Keratinocyte (primary cell): ENCODE data around the gene RBM24.

Source experiments
- CTCF ChIP-seq, 3 experiments: IDR thresholded peaks in 1 of 3; conservative IDR thresholded peaks in 1 of 3; optimal IDR thresholded peaks in 1 of 3; 2 replicates in 2 of 3; 3 replicates in 1 of 3; pipeline versions ENCODE3 to v1.5.1; 2011; ENCODE audit warnings: low read length in 3 of 3, mild to moderate bottlenecking in 3 of 3, moderate library complexity in 2 of 3, control low read depth in 1 of 3, inconsistent platforms in 1 of 3; ENCODE audit not compliant: insufficient read depth in 2 of 3; ENCODE audit errors: extremely low read depth in 1 of 3
- EZH2 ChIP-seq: IDR thresholded peaks from one replicate; pipeline ENCODE4 v1.6.1; 2012; ENCODE audit warnings: inconsistent platforms, mild to moderate bottlenecking, low read length, moderate library complexity

GRCh38 chr6:17292600-17293133 lies 11.5 kb downstream of the RBM24 start:
- TF ChIP-seq CTCF (optimal IDR thresholded peaks at IDR 0.05 in 1 of 3, IDR thresholded peaks at IDR 0.05 in 1 of 3, conservative IDR thresholded peaks at IDR 0.05 in 1 of 3; ENCODE audit: extremely low read depth in 1 of 3, insufficient read depth in 2 of 3, low read length in 3 of 3), result no peak
- no peak for TF ChIP-seq EZH2
